ENCODE measurements around the gene KCNIP4. TPM values are rescaled to one million over a fixed set of nuclear protein-coding genes. Genes with fewer than 3 reads are reported as not detected.

The KCNIP4 gene
- total and polyA plus RNA-seq, 2 donors (not counting 1 experiment from before 2014, with no cell fraction given): not detected

GRCh38 chr4:20764366-20764992, 1184.1 kb downstream of the KCNIP4 start:
- Histone ChIP-seq H3K27ac (ENCODE audit: low read length in 2 of 2) (no peak overlapping the region), H2AFZ (ENCODE audit: insufficient read depth, low read depth, low read length, poor library complexity, severe bottlenecking) (no peak overlapping the region), H4K20me1 (ENCODE audit: control insufficient read depth, insufficient read depth, low read length, poor library complexity, severe bottlenecking) (no peaks in the 10 kb centered on the region), H3K4me2 (replicated peaks; ENCODE audit: low read depth, low read length, poor library complexity, severe bottlenecking) (no peak overlapping the region), H3K79me2 (ENCODE audit: control insufficient read depth, insufficient read depth, low read length) (no peaks in the 10 kb centered on the region), H3K9me3 (ENCODE audit: control extremely low read depth in 1 of 3, control insufficient read depth in 2 of 3, insufficient read depth in 1 of 3, low read length in 2 of 3) (no peaks in the 10 kb centered on the region), H3K36me3 (replicated peaks in 1 of 2; ENCODE audit: control extremely low read depth in 1 of 2, control insufficient read depth in 1 of 2, extremely low read depth in 1 of 2, insufficient read depth in 2 of 2, low read length in 1 of 2) (no peaks in the 10 kb centered on the region), H3K27me3 (replicated peaks in 1 of 4; ENCODE audit: control extremely low read depth in 1 of 4, control insufficient read depth in 3 of 4, insufficient read depth in 4 of 4, low read length in 3 of 4) (no peaks in the 10 kb centered on the region), H3K4me1 (ENCODE audit: control insufficient read depth in 2 of 2, insufficient read depth in 2 of 2, low read length in 2 of 2) (no peaks in the 10 kb centered on the region), H3K4me3 (ENCODE audit: control extremely low read depth in 1 of 5, extremely low read depth in 1 of 5, insufficient read depth in 1 of 5, low read depth in 2 of 5, low read length in 4 of 5) (no peak overlapping the region), H3K9ac (ENCODE audit: low read length) (no peak overlapping the region)
- ChIA-PET CTCF (no interaction called here), POLR2A (no interaction called here)
- ATAC-seq (ENCODE audit: low read depth) (no peak), DNase-seq (no peak)
- no peak overlapping the region for H3K27ac Mint-ChIP-seq
- H3K4me3 Mint-ChIP-seq: no peak overlapping the region
- TF ChIP-seq EZH2 (IDR thresholded peaks at IDR 0.05; ENCODE audit: borderline replicate concordance, insufficient read depth, low read depth, low read length, poor library complexity, severe bottlenecking): no peak
- TF ChIP-seq CTCF (IDR thresholded peaks at IDR 0.05): no peak
- H3K9me3 Mint-ChIP-seq (ENCODE audit: insufficient read depth): no peaks in the 10 kb centered on the region
- H3K4me1 Mint-ChIP-seq: no peaks in the 10 kb centered on the region
- WGBS (ENCODE audit: insufficient coverage): 88% methylated on average over 9 of the region's 13 CpGs
- H3K27me3 Mint-ChIP-seq: no peaks in the 10 kb centered on the region
- intact Hi-C loops (cut with micrococcal nuclease): no loop called here

GRCh38 chr4:20761826-20762225, 1186.7 kb downstream of the KCNIP4 start:
- Mint-ChIP-seq H3K27ac (no peak overlapping the region), H3K4me1 (no peaks in the 10 kb centered on the region), H3K9me3 (ENCODE audit: insufficient read depth) (no peaks in the 10 kb centered on the region), H3K4me3 (no peak overlapping the region), H3K27me3 (no peaks in the 10 kb centered on the region)
- H3K27me3 ChIP-seq (replicated peaks in 1 of 4; ENCODE audit: control extremely low read depth in 1 of 4, control insufficient read depth in 3 of 4, insufficient read depth in 4 of 4, low read length in 3 of 4): no peaks in the 10 kb centered on the region
- no CpG with 5 or more reads among the region's 1 CpG for WGBS (ENCODE audit: insufficient coverage)
- H3K79me2 ChIP-seq (ENCODE audit: control insufficient read depth, insufficient read depth, low read length): no peaks in the 10 kb centered on the region
- H3K36me3 ChIP-seq (replicated peaks in 1 of 2; ENCODE audit: control extremely low read depth in 1 of 2, control insufficient read depth in 1 of 2, extremely low read depth in 1 of 2, insufficient read depth in 2 of 2, low read length in 1 of 2): no peaks in the 10 kb centered on the region
- H3K9ac ChIP-seq (ENCODE audit: low read length): no peak overlapping the region
- H2AFZ ChIP-seq (ENCODE audit: insufficient read depth, low read depth, low read length, poor library complexity, severe bottlenecking): no peak overlapping the region
- TF ChIP-seq CTCF (IDR thresholded peaks at IDR 0.05) (no peak), EZH2 (IDR thresholded peaks at IDR 0.05; ENCODE audit: borderline replicate concordance, insufficient read depth, low read depth, low read length, poor library complexity, severe bottlenecking) (no peak)
- ChIA-PET POLR2A (no interaction called here), CTCF (interaction anchor here (1.7 kb wide), 1 partner anchor 10 kb away, joined by 6 read pairs; no protein-coding TSS in a partner anchor)
- no peak overlapping the region for H3K4me2 ChIP-seq (replicated peaks; ENCODE audit: low read depth, low read length, poor library complexity, severe bottlenecking)
- intact Hi-C loops (cut with micrococcal nuclease): no loop called here
- ATAC-seq (ENCODE audit: low read depth) (no peak), DNase-seq (no peak)
- H3K4me1 ChIP-seq (ENCODE audit: control insufficient read depth in 2 of 2, insufficient read depth in 2 of 2, low read length in 2 of 2): no peaks in the 10 kb centered on the region
- H3K9me3 ChIP-seq (ENCODE audit: control extremely low read depth in 1 of 3, control insufficient read depth in 2 of 3, insufficient read depth in 1 of 3, low read length in 2 of 3): no peaks in the 10 kb centered on the region
- no peak overlapping the region for H3K27ac ChIP-seq (ENCODE audit: low read length in 2 of 2)
- no peak overlapping the region for H3K4me3 ChIP-seq (ENCODE audit: control extremely low read depth in 1 of 5, extremely low read depth in 1 of 5, insufficient read depth in 1 of 5, low read depth in 2 of 5, low read length in 4 of 5)
- H4K20me1 ChIP-seq (ENCODE audit: control insufficient read depth, insufficient read depth, low read length, poor library complexity, severe bottlenecking): no peaks in the 10 kb centered on the region
